GM19328 (cell line): ENCODE results near the gene FAAH.
"Not testable (repeated sequence)": the region's sequence is repeated elsewhere in the genome, so short reads cannot be mapped to it uniquely, and the experiment has no call there.

ENCODE experiments used
- ATAC-seq: cut with Tn5 transposase; IDR thresholded peaks from one replicate; pipeline ENCODE4 v1.9.1; 2021; ENCODE audit warnings: mild to moderate bottlenecking, moderate library complexity; ENCODE audit not compliant: unreplicated experiment

FAAH gene

DNA sequence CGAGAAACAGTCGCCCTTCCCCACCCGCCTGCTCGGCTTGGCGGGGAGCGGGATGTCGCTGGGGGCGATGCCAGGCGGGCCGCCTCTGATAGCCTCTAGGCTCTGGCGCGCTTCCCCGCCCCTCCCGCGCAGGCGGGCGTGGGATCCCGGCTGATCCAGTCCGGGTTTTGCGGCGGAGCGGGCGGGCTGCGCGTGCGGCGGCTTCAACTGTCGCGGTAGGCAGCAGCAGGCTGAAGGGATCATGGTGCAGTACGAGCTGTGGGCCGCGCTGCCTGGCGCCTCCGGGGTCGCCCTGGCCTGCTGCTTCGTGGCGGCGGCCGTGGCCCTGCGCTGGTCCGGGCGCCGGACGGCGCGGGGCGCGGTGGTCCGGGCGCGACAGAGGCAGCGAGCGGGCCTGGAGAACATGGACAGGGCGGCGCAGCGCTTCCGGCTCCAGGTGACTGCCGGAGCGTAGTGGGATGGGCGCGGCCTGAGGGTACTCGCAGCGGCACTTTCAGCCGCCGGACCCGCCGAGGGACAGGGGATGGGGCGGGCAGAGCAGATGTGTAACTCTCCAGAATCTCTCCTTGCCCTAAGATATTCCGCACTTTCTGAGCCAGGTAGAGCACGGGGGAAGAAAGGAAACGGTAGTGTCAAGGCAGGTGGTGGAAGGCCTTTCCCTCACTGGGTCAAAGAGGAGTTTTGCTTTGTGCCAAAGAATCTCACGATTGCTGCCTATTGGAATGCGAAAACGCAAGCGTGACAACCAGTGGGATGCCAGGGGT is at the start of gene FAAH:
Gene FAAH, plus strand, starts transcription at position 210 of the 764 bp plus-strand sequence. Its CDS starts 32 bp downstream, at position 242.
- ATAC-seq = no peak

DNA sequence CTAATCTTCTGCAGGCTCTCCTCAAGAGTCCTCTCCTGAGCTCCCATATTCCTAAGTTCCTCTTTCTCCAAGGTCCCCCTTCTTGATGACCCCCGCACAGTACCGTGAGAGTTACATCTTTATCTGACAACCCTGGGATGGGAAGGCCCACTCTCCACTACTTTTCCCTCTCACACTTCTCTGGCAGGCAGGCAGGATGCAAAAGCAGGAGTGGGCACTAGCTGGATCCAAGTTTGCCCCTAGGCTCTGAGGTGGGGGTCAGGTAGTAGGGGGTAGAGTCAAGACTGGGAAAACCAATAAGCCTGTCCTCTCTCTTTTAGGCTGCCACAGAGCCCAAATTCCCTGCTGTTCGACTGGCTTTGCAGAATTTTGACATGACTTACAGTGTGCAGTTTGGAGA is 49.6 kb upstream of the FAAH start:
- ATAC-seq = no peak

DNA sequence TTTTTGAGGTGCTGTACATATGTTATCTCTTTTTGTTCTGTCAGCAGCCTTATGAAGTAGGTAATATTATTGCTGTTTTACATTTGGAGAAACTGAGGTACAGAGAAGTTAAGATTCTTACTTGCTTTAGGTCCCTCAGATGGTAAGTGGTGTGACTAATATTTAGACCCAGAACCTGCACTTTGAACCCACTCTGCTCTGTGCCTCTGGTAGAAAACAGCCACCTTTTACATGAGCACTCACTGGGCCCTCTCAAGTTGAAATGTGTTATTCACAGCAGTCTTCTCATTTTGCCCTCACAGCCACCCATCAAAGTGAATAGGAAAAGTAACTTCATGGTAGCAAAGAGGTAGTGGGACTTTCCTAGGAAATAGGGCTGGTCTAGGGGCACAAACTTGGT is 48.8 kb upstream of the FAAH start:
- ATAC-seq = no peak

DNA sequence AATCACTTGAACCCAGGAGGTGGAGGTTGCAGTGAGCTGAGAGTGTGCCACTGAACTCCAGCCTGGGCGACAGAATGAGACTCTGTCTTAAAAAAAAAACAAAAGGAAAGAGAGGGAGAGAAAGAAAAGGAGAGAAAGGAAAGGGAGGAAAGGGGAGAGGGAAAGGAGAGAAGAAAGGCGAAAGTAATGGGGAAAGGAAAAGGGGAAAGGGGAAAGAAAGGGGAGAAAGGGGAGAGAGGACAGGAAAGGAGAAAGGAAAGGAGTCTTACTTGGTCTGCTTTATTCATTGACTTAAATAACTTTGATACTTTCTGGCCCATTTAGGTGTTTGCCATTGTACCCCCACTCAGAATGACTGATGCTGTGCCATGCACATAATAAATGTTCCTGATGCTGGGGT is 41.8 kb upstream of the FAAH start:
- ATAC-seq = no peak

DNA sequence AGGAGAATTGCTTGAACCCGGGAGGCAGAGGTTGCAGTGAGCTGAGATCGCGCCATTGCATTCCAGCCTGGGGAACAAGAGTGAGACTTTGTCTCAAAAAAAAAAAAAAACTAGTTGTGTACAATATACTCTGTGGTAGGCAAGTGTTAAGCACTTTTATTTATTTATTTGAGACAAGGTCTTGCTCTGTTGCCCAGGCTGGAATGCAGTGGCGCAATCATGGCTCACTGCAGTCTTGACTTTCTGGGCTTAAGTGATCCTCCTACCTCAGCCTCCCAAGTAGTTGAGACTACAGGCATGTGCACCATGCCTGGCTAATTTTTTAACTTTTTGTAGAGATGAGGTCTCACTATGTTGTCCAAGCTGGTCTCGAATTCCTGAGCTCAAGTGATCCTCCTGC is 38.2 kb upstream of the FAAH start:
- ATAC-seq = not testable (repeated sequence)

DNA sequence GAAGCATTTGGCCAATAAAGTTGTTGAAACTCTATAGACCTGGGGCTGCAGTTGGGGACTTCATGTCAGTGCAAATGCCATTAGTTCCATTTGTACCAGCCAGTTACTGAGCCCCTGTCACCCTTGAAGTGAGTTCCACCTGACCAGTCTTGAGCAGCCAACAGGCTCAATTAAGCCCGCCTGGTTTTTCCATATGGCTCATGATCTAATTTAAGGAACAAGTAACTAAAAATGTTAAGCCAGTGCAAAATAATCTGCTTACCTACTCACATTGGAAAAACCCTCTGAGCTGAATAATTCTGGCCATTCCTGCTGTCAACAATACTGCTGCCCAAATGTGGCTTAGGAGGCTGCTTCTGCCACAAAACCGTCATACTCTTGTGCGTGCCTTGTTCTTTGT is 32.0 kb upstream of the FAAH start:
- ATAC-seq = no peak

DNA sequence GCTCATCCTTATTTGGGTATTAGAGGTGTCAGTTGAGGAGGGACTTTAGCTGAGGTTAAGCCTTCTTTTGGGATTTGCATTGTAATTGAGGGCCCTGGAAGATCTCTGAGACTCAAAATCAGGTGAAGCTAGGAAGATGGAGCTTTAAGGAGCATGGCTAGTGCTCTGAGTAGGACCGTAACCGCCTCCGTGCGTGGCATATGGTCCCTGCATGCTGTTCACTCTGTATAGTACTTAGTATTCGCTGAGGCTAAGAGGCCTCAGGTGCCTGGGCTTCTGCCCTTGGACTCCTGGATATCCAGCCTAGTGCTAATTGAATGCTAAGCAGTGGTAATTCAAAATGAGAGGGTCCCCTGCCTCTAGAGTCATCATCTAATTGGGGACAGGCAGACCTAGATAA is 31.0 kb upstream of the FAAH start:
- no peak for ATAC-seq

DNA sequence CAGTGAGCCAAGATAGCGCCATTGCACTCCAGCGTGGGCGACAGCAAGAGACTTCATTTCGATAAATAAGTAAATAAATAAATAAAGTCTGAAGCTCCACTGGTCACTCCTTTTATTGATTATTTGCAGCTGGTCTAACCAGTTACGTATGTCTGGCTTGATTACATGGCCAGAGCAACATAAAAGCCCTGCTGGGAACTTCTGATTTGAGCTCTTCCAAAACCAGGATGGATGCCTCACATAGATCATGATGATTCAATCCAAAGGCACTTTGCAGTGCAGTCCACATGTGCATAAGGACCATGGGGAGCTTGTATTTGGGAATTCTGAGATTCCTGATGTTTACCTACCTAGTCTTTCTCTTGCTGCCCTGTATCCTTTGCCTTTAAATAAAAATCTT is 29.5 kb upstream of the FAAH start:
- ATAC-seq = no peak

DNA sequence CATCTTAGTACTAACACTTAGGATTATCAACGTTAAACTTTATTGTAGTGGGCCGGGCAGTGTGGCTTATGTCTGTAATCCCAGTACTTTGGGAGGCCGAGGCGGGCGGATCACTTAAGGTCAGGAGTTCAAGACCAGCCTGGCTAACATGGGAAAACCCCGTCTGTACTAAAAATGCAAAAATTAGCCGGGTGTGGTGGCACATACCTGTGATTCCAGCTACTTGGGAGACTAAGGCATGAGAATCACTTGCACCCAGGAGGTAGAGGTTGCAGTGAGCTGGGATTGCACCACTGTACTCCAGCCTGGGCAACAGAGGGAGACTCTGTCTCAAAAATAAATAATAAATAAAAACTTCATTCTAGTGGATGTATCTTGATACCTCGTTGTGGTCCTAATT is 28.3 kb upstream of the FAAH start:
- not testable (repeated sequence) for ATAC-seq

DNA sequence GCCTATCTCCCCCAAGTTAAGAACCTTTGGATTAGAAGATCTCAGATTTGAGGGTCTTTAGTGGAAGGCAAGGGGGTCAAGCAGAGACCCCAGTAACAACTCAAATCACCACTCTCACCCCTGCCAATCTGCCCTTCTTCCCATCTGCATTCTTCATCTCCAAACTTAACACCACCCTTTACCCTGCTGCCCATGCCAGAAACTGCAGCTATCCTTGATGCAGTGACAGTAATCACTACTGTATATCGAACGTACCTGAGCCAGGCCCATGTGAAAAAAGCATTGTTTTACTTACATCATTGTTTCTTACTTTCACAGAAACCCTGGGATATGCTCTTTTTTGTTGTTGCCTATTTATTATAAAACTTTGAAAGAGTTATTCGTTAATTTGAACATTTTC is 27.0 kb upstream of the FAAH start:
- no peak for ATAC-seq

DNA sequence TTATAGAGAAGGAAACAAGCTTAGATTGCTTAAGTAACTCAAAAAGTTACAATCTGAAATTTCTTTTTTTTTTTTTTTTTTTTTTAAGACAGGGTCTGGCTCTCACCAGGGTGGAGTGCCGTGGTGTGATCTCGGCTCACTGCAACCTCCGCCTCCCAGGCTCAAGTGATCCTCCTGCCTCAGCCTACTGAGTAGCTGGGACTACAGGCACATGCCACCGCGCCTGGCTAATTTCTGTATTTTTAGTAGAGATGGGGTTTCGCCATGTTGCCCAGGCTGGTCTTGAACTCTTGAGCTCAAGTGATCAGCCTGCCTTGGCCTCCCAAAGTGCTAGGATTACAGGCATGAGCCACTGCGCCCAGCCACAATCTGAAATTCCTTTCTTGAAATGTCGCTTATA is 26.4 kb upstream of the FAAH start:
- ATAC-seq = not testable (repeated sequence)

DNA sequence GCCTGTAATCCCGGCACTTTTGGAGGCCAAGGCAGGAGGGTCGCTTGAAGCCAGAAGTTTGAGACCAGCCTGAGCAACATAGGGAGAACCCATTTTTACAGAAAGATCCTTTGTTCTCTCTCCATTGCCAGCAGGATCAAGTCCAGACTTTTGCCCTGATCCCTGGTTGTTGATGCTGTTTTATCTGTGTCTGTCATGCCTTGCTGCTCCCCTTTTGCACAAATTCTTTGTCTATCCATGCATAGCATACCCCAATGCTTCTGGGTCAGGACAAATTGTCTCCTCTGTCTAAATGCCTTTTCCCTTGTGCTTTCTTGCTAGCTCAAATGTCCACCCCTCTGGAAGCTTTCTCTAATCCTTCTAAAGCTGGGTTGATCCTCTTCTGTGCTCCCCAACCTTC is 25.3 kb upstream of the FAAH start:
- no peak for ATAC-seq

DNA sequence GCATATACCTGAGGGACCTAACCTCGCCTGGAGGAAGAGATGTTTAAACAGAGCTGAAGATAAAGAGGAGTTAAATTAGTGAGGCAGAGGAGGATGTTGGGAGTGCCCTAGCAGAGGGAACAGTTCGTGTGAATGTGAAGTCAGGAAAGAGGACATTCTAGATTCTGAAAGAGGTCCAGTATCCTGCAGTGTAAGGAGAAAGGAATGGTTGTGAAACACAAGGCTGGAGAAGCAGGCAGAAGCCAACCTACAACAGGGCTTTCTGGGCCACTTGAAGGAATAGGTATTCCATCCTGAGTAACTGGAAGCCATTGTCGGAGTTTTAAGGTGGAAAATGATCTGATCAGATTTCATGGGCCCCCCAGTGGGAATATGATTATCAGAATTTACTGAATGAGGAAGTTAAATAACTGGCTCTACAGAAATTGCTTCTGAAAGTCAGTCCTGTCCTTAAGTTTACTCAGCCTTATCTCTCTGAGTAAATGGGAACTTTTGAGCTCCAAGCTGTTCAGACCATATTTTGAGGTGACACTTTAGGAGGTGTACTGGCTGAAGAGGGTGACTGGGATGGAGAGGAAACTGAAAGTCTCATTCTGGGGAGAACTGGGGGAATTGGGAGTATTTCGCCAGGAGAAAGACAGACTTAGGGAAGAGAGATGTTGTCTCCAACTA is 24.4 kb upstream of the FAAH start:
- no peak for ATAC-seq

DNA sequence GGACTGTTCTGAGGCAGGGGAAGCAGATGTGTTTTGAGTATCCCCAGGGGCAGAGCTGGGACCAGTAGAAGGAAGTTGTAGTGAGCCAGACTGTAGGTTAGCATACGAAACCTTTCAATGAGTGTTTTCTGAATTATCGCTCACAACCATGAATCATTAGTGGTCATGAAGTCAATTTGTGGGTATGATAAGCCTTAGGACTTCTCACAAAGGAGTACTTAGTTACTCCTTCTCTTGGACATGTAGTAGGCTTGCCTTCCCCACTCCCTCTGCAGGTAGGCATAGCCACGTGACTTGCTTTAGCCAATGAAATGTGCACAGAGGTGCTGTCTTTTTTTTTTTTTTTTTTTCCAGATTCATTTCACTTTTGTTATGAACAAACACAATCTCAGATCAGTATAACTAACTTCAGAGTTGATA is 23.9 kb upstream of the FAAH start:
- no peak for ATAC-seq

DNA sequence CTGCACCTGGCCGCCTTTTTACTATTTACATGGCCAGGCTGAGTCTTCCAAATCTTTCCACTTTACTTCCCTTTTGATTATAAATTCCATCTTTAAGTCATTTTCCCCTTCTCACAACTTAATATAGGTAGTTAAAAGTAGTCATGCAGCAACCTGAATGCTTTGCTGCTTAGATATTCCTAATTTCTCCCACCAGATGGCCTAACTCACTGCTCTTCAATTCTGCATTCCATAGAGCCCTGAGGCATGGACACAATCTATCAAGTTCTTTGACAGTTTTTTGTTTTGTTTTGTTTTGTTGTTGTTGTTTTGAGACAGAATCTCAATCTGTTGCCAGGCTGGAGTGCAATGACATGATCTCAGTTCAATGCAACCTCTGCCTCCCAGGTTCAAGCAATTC is 21.7 kb upstream of the FAAH start:
- ATAC-seq = no peak

DNA sequence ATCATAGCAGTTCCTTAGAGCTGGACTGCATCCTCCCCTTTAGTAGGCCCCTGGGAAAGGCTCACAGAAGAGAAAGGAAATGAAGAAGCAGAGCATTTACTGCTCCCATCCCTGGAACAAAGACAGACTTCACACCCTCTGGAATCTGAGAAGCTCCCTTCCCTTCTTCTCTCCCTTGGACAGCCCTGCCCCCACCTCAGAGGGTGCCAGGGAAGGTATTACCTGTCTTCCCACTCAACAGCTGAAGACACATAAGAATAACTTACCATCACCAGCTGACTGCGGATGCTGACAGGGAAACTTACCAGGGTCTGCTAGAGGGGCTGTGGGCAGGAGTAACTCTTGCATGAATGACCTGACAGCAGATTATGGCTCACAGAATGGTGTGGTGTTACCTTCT is 14.1 kb upstream of the FAAH start:
- no peak for ATAC-seq

DNA sequence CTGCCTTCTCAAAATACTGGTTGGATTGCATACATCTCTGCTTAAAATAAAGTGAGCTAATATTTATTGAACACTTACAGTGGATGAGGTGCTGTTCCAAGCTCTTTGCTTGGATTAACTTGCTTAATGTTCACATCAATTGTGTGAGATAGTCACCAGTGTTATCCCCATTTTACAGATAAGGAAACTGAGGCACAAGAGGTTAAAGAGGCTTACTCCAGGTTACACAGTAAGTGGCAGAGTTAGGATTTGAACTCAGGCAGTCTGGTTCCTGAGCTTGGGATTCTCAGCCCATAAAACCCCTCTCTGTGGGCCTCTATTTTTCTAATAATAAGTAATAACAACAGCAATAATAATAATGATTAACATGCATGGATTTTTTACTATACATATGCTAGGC is 13.6 kb upstream of the FAAH start:
- ATAC-seq = no peak

DNA sequence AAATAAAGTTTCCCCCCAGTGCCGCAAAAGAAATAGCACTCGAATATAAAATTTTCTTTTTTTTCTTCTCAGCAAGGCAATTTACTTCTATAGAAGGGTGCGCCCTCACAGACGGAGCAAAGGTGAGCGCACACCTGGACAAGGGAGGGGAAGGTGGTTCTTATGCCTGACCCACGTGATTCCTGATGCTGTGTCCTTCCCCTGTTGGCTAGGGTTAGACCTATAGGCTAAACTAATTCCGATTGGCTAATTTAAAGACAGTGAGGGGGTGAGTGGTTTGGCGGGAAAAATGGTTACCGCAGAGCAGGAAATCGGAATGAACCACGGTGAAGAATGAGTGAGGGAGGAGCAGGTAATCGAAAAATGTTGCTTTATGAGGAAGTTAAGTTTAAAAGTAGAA is 607 bp upstream of the FAAH start:
- no peak for ATAC-seq

DNA sequence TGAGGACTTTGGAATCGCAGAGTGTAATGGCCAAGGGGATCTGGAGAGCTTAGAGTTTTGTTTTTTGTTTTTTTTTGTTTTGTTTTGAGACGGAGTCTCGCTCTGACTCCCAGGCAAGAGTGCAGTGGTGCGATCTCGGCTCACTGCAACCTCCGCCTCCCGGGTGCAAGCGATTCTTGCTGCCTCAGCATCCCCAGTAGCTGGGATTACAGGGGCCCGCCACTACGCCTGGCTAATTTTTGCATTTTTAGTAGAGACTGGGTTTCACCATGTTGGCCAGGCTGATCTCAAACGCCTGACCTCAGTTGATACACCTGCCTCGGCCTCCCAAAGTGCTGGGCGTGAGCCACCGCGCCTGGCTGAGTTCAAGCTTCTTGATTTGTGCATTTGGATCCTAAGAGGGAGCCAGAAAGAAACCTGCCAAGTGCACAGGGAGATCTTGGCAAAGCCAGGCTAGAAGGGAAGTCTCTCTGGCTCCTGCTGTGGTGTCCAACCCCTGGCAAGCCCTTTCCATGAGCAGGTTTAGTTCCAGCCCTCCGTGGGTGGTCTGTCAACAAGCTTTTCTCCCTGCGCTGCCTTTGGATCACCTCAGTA is 852 bp downstream of the FAAH start:
- ATAC-seq = no peak

DNA sequence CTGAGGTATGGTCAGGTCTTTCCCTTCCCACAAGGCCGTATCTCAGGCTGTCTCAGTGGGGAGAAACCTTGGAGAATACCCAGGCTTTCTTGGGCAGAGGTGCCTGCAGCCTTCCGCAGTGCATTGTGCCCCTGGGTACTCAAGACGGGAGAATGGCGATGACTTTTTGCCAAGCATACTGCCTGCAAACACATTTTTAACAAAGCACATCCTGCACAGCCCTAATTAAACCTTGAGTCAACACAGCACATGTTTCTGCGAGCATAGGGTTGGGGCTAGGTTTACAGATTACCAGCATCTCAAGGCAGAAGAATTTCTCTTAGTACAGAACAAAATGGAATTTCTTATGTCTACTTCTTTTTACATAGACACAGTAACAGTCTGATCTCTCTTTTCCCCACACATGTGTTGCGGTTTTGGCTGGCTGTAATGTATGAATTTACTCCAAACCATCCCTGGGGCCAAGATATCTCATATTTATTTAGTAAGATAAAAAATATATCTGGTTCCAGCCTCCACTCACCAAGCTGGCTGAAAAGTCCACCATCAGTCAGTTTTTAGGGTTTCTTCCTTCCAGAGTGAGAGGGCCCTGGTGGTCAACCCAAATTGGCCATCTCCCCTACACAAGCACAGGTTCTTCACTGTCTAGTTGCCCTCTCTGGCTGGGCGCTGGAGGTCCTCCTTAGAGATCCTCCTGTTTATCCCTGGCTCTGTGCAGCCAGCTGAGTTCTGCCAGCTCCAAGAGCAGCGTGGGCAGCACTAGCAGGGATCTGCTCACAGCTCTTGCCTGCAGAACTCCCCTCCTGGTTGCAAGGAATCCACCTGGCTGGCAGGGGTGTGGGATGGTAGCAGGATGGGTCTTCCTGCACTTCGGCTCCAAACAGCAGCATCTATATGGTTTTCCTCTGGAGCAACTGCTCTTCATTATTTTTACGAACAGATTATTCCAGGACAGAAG is 2.6 kb downstream of the FAAH start:
- ATAC-seq = no peak

DNA sequence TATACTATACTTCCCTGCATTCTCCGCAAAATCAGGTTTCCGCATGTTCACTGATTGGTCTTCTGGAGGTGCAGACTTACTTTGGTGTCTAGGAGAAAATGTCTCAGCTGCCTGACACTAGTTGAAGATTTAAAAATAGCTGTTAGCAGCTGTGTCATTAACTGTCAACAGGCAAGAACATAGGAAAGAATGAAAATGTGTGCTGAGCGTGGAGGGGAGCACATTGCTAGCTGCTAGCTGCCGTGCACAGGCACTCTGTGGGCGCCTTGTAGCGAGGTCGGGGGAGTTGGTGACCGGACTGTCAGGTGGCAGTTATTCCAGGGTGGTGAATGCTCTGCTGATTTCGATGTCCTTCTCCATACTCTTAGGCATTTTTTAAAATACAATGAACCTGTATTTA is 5.2 kb downstream of the FAAH start:
- no peak for ATAC-seq
